T-cell (primary cell): Measurements from ENCODE around the gene KHSRP. TPM values are rescaled to one million over a fixed set of nuclear protein-coding genes. Genes with fewer than 3 reads are reported as not detected.

ENCODE experiments used
- ATAC-seq, 4 experiments: fragments of 200-7000 bp in 3 of 4; fragments of 150-1000 bp in 1 of 4; cut with Tn5 transposase; replicated peaks in 1 of 4; 1 replicate in 3 of 4; 2 replicates in 1 of 4; pipeline ENCODE4 v1.10.0; 2021; ENCODE audit warnings: moderate library complexity in 3 of 4, mild to moderate bottlenecking in 2 of 4, moderate number of reproducible peaks in 1 of 4
- CTCF ChIA-PET, 2 donors: fragments of 300-600 bp; sonication (Branson Sonifier 250); formaldehyde crosslinking; loops; one replicate each; lab custom pipeline; 2022; ENCODE audit warnings: antibody characterized with exemption in 2 of 2; lab: Charles Lee
- POLR2A ChIA-PET, 2 donors: fragments of 300-600 bp; sonication (Branson Sonifier 250); formaldehyde crosslinking; loops; one replicate each; lab custom pipeline; 2022; ENCODE audit warnings: antibody characterized with exemption in 2 of 2; lab: Charles Lee
- DNase-seq, 35 experiments: peaks; one replicate each; pipeline versions ENCODE4 v3.0.0 to v3.0.0-alpha.2; 2013 to 2023
- H3K27ac ChIP-seq: one replicate; pipeline ENCODE4 v1.5.1; 2013; ENCODE audit warnings: low read length
- H3K27me3 ChIP-seq, 2 experiments: replicated peaks in 1 of 2; 1 replicate in 1 of 2; 2 replicates in 1 of 2; pipeline versions ENCODE4 v1.6.1 to v1.7.0; 2013; ENCODE audit warnings: low read length in 1 of 2, mixed read lengths in 1 of 2; ENCODE audit not compliant: control insufficient read depth in 2 of 2, insufficient read depth in 2 of 2; ENCODE audit errors: extremely low read depth in 1 of 2
- H3K36me3 ChIP-seq, 2 donors: 1 replicate in 1 of 2; 2 replicates in 1 of 2; pipeline versions ENCODE4 v1.6.1 to v1.7.0; 2013; ENCODE audit warnings: low read length in 1 of 2; ENCODE audit not compliant: control insufficient read depth in 2 of 2, insufficient read depth in 1 of 2; ENCODE audit errors: extremely low read depth in 1 of 2
- H3K4me1 ChIP-seq, 2 experiments: 1 replicate in 1 of 2; 2 replicates in 1 of 2; pipeline versions ENCODE4 v1.6.1 to v1.7.0; 2013; ENCODE audit warnings: low read length in 2 of 2, mixed read lengths in 1 of 2; ENCODE audit not compliant: insufficient read depth in 2 of 2, control insufficient read depth in 1 of 2; ENCODE audit errors: extremely low read depth in 1 of 2
- H3K4me3 ChIP-seq, 2 donors: 1 replicate in 1 of 2; 2 replicates in 1 of 2; pipeline versions ENCODE4 v1.5.1 to v1.7.0; 2013; ENCODE audit warnings: mild to moderate bottlenecking in 2 of 2, low read length in 1 of 2, moderate library complexity in 1 of 2; ENCODE audit not compliant: control insufficient read depth in 1 of 2; ENCODE audit errors: extremely low read depth in 1 of 2
- H3K9me3 ChIP-seq: 2 replicates; pipeline ENCODE4 v1.7.0; 2013
- H3K27ac Mint-ChIP-seq, 2 donors: one replicate each; pipeline ENCODE4 v1.8.0; 2020 to 2021; ENCODE audit warnings: mild to moderate bottlenecking in 2 of 2, mixed read lengths in 2 of 2
- H3K27me3 Mint-ChIP-seq, 2 donors: one replicate each; pipeline ENCODE4 v1.8.0; 2021 to 2022; ENCODE audit warnings: mixed read lengths in 2 of 2
- H3K36me3 Mint-ChIP-seq: one replicate; pipeline ENCODE4 v1.8.0; 2021; ENCODE audit warnings: mixed read lengths
- H3K4me1 Mint-ChIP-seq, 3 donors: one replicate each; pipeline ENCODE4 v1.8.0; 2020 to 2022; ENCODE audit warnings: mixed read lengths in 3 of 3, mild to moderate bottlenecking in 1 of 3
- H3K4me3 Mint-ChIP-seq, 3 donors: one replicate each; pipeline ENCODE4 v1.8.0; 2020 to 2022; ENCODE audit warnings: mild to moderate bottlenecking in 3 of 3, mixed read lengths in 3 of 3, moderate library complexity in 3 of 3
- H3K9me3 Mint-ChIP-seq, 3 donors: one replicate each; pipeline ENCODE4 v1.8.0; 2020 to 2022; ENCODE audit warnings: mixed read lengths in 3 of 3
- WGBS: methylation state at CpG from one replicate; pipeline ENCODE4 v1.1.5; 2013; ENCODE audit warnings: missing lambda C conversion rate; ENCODE audit not compliant: insufficient coverage; 5-methylcytosine and 5-hydroxymethylcytosine counted together
- total RNA-seq, 35 experiments: library from RNA in 6 of 35; stranded (reverse) in 6 of 35; fragments of 120-200 nt in 1 of 35; gene quantifications; one replicate each; pipeline versions ENCODE4 v1.2.1 to v1.2.4 and lab custom pipeline; 2013 to 2026

The KHSRP gene
- total RNA-seq, 5 donors from 2014 or later (not counting 1 experiment from before 2014, with no cell fraction given) = 147 to 194 (median 189) TPM

GRCh38 chr19:6392221-6393073, 32.2 kb downstream of the KHSRP start:
- no peak for ATAC-seq

DNA sequence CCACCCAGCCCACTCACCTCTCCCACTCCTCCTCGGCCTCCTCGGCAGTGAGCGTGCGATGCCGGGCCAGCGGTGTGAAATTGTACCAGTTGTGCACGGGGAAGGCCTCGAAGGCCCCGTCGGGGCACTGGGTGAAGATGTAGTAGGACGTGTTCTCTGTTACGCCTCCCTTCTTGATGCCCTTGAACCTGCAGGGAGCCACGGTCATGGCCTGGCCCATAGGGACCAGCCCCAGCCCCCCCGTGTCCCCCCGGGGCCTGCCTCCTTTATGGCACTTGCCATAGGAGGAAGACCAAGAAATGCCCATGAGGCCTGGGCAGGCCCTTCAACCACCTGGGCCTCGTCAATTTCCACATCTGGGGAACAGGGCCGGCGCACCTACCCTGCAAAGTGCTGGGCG, 37.2 kb downstream of the KHSRP start:
- CTCF ChIA-PET = no interaction called here
- H3K36me3 ChIP-seq = peaks cover 17 to 61% of the 10 kb centered on the region in 2 donors
- POLR2A ChIA-PET = interaction anchor here (0.6 kb wide), 2 partner anchors 9 to 110 kb away, joined by 3 read pairs; no protein-coding TSS in a partner anchor
- no peaks in the 10 kb centered on the region for H3K27me3 Mint-ChIP-seq
- H3K4me1 Mint-ChIP-seq = peaks cover 12 to 18% (median 16%) of the 10 kb centered on the region in 3 donors
- no peak overlapping the region for H3K4me3 ChIP-seq
- H3K9me3 ChIP-seq = no peaks in the 10 kb centered on the region
- no peak overlapping the region for H3K27ac ChIP-seq
- ATAC-seq (no peak), DNase-seq (no peak)
- no peak overlapping the region for H3K4me3 Mint-ChIP-seq
- no peak overlapping the region for H3K27ac Mint-ChIP-seq
- no peaks in the 10 kb centered on the region for H3K27me3 ChIP-seq
- peaks cover 30% of the 10 kb centered on the region for H3K36me3 Mint-ChIP-seq
- H3K4me1 ChIP-seq = peaks cover 0 to 9% of the 10 kb centered on the region in 2 experiments
- H3K9me3 Mint-ChIP-seq = no peaks in the 10 kb centered on the region
- 97% methylated on average over 16 of the region's 19 CpGs for WGBS

More at GRCh38 chr19:6392221-6393073, 32.2 kb downstream of the KHSRP start:
- H3K36me3 Mint-ChIP-seq = peaks cover 10% of the 10 kb centered on the region
- no peaks in the 10 kb centered on the region for H3K27me3 ChIP-seq
- 3% methylated on average over 24 of the region's 30 CpGs for WGBS
- H3K27ac ChIP-seq = peak overlapping the region; percentile 94
- no peaks in the 10 kb centered on the region for H3K27me3 Mint-ChIP-seq
- H3K36me3 ChIP-seq = peaks cover 8 to 26% of the 10 kb centered on the region in 2 donors
- peaks cover 24 to 32% (median 28%) of the 10 kb centered on the region in 3 donors for H3K4me1 Mint-ChIP-seq
- peaks cover 0 to 23% of the 10 kb centered on the region in 2 experiments for H3K4me1 ChIP-seq
- H3K27ac Mint-ChIP-seq = peak overlapping the region; percentile 93
- ChIA-PET POLR2A (interaction anchor here in 1 of 2 donors (1.2 to 1.4 kb wide), 2 partner anchors 20 to 32 kb away, joined by 5 to 6 read pairs; partner anchors contain the start of genes ALKBH7 and KHSRP), CTCF (interaction anchor here in 1 of 2 donors (0.6 to 1.5 kb wide), 2 partner anchors 20 to 32 kb away, joined by 3 to 7 read pairs; partner anchors contain the start of genes ALKBH7 and KHSRP)
- peak in 1 of 35 experiments; percentile 28 for DNase-seq
- H3K9me3 Mint-ChIP-seq = no peaks in the 10 kb centered on the region
- H3K9me3 ChIP-seq = no peaks in the 10 kb centered on the region
- peak overlapping the region; percentile 87 to 96 (median 91) for H3K4me3 Mint-ChIP-seq
- peak overlapping the region; percentile 82 to 93 for H3K4me3 ChIP-seq

GRCh38 chr19:6384381-6384780, 40.2 kb downstream of the KHSRP start:
- no peaks in the 10 kb centered on the region for H3K27me3 Mint-ChIP-seq
- ChIA-PET CTCF (no interaction called here), POLR2A (no interaction called here)
- H3K36me3 Mint-ChIP-seq = peaks cover 48% of the 10 kb centered on the region
- DNase-seq (no peak), ATAC-seq (no peak)
- Histone ChIP-seq H3K27ac (no peak overlapping the region), H3K4me3 (no peak overlapping the region), H3K4me1 (no peaks in the 10 kb centered on the region), H3K9me3 (no peaks in the 10 kb centered on the region), H3K36me3 (peaks cover 29 to 81% of the 10 kb centered on the region in 2 donors), H3K27me3 (no peaks in the 10 kb centered on the region)
- H3K9me3 Mint-ChIP-seq = no peaks in the 10 kb centered on the region
- peaks cover 0 to 3% (median 0%) of the 10 kb centered on the region in 3 donors for H3K4me1 Mint-ChIP-seq
- WGBS = no CpG with 5 or more reads among the region's 4 CpGs
- H3K27ac Mint-ChIP-seq = no peak overlapping the region
- no peak overlapping the region for H3K4me3 Mint-ChIP-seq

DNA sequence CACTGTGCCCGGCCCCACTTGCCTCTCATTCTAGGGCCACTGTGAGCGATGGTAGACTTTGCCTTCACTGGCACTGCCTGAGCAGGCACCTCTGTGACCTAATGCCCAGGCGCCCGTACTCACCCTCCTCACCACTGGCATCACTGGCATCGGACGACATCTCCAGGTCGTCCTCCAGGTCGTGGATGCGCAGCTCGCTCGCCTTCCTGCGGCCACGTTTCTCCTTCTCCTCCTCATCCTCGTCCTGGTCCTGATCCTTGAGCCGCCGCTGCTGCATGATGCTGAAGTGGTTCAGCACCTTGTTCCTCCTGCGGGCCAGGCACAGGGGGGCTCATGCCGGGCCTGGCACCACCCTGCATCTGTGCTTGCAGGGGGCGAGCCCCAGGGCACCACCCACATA, 41.4 kb downstream of the KHSRP start:
- DNase-seq (no peak), ATAC-seq (no peak)
- no peaks in the 10 kb centered on the region for H3K9me3 Mint-ChIP-seq
- no peaks in the 10 kb centered on the region for H3K4me1 Mint-ChIP-seq
- H3K27me3 Mint-ChIP-seq = no peaks in the 10 kb centered on the region
- no peak overlapping the region for H3K27ac Mint-ChIP-seq
- WGBS = 95% methylated on average over 19 of the region's 19 CpGs
- peak overlapping the region in 1 of 3 donors; percentile 9 for H3K4me3 Mint-ChIP-seq
- Histone ChIP-seq H3K4me3 (no peak overlapping the region), H3K27me3 (no peaks in the 10 kb centered on the region), H3K27ac (no peak overlapping the region), H3K4me1 (no peaks in the 10 kb centered on the region), H3K36me3 (peaks cover 25 to 69% of the 10 kb centered on the region in 2 donors), H3K9me3 (no peaks in the 10 kb centered on the region)
- ChIA-PET CTCF (no interaction called here), POLR2A (no interaction called here)
- peaks cover 50% of the 10 kb centered on the region for H3K36me3 Mint-ChIP-seq

DNA sequence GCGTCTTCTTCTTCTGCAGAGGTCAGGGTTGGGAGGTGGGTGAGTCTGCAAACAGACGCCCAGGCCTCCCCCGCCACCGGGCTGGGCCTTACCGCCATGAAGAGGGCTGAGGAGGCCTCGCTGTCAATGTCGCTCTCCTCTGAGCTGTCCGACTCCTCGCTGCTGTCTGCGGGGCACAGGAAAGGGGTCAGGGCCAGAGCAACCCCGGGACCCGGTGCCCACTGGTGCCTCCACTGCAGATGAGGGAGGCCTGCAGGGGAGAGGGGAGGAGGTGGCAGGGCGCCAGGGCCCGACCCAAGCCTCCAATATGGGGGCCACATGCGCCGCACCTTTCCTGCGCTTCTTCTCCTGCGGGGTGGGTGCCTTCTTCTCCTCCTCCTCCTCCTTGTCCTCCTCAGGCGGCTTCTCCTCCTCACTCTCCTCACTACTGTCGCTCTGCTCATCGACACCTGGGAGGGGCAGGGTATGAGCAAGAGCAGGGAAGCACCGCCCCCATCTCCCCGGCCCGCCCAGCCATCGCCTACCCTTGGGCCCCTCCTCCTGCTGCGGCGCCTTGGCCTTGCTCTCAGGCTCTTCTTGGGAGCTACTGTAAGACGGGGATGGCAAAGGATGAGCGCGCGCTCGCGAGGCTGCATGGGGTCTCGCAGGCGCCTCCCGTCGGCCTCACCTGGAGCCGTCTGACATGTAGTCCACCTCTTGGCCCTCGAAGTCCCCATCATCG, 43.4 kb downstream of the KHSRP start:
- Histone ChIP-seq H3K9me3 (no peaks in the 10 kb centered on the region), H3K36me3 (peaks cover 18 to 54% of the 10 kb centered on the region in 2 donors), H3K4me1 (no peaks in the 10 kb centered on the region), H3K27ac (no peak overlapping the region), H3K27me3 (no peaks in the 10 kb centered on the region), H3K4me3 (no peak overlapping the region)
- no peak overlapping the region for H3K4me3 Mint-ChIP-seq
- H3K36me3 Mint-ChIP-seq = peaks cover 40% of the 10 kb centered on the region
- ChIA-PET POLR2A (no interaction called here), CTCF (no interaction called here)
- no peak overlapping the region for H3K27ac Mint-ChIP-seq
- no peaks in the 10 kb centered on the region for H3K27me3 Mint-ChIP-seq
- H3K4me1 Mint-ChIP-seq = no peaks in the 10 kb centered on the region
- DNase-seq = no peak
- no peaks in the 10 kb centered on the region for H3K9me3 Mint-ChIP-seq
- no peak for ATAC-seq
- WGBS = 96% methylated on average over 27 of the region's 40 CpGs

DNA sequence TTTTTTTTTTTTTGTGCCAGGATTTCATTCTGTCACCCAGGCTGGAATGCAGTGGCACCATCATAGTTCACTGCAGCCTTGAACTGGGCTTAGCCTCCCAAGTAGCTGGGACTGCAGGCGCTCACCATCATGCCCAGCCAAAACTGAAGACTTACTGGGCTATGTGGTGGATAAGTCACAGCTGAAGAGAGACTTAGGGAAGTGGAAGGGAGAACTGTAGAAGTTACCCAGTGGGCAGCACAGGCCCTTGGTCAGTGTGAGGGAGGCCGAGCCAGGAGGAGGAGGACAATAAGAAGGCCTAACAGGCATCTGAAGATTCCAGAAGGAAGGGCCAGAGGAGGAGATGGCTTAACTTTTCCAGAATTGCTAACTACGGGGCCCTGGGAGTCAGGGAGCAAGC, 44.9 kb downstream of the KHSRP start:
- CTCF ChIA-PET = no interaction called here
- 100% methylated on average over 3 of the region's 3 CpGs for WGBS

More for the DNA sequence above, 44.9 kb downstream of the KHSRP start:
- Mint-ChIP-seq H3K27ac (peak overlapping the region in 1 of 2 donors; percentile 17), H3K4me3 (no peak overlapping the region), H3K36me3 (peaks cover 34% of the 10 kb centered on the region), H3K9me3 (no peaks in the 10 kb centered on the region), H3K4me1 (no peaks in the 10 kb centered on the region), H3K27me3 (no peaks in the 10 kb centered on the region)
- POLR2A ChIA-PET = interaction anchor here in 1 of 2 donors (0.7 kb wide), 1 partner anchor 464 kb away, joined by 4 read pairs; no protein-coding TSS in a partner anchor
- Histone ChIP-seq H3K9me3 (no peaks in the 10 kb centered on the region), H3K4me1 (no peaks in the 10 kb centered on the region), H3K36me3 (peaks cover 23 to 47% of the 10 kb centered on the region in 2 donors), H3K27me3 (no peaks in the 10 kb centered on the region), H3K27ac (no peak overlapping the region), H3K4me3 (no peak overlapping the region)
- ATAC-seq = no peak
- DNase-seq = no peak
